Hematopoietic multipotent progenitor cell treated with erythropoietin and hydrocortisone succinate and interleukin-3 and kit ligand, for 6 days (in vitro differentiated cells): ENCODE data around the gene RBBP8NL.

Experiments
- DNase-seq: peaks from one replicate; pipeline ENCODE4 v3.0.0-alpha.2; 2015

RBBP8NL gene

DNA sequence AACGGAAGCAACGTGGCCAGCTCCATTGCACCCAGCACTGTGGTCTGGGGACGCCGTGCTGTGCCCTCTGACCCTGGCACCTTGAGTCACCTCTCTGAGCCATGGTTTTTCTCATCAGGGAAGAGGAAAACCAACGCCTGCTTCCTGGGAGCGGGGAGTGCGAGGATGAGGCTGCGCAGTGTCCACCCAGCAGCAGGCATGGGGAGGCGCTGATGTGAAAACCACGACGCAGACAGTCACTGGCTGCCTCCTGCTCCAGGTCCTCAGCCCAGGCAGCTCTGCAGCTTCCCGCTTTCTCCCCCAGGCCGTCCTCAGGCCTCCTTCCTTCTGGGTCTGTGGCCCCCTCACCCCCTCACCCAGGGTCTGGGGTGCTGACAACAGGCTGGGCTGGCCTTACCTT, 34.5 kb upstream of the RBBP8NL start:
- DNase-seq = no peak

DNA sequence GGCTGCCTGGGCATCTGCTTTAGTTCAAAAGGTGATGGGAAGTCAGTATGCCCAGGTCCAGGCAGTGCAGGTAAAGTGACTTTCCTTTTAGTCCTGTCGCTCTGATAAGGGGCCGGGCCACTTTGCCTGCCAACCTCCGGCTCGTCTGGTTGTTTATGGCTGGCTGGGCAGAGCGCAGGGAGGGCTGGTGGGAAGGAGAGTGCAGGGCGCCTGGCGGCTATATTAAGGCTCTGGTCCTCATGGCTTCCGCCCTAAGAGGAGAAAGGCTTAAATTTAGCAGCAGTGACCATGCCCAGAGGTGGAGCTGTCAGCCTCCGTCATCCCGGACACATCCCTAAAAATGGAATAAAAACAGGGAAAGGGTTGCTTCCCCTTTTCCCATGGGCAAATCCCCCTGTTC, 33.8 kb upstream of the RBBP8NL start:
- DNase-seq = no peak

- DNase-seq = no peak
Measured at GRCh38 chr20:62460678-62461077, 33.3 kb upstream of the RBBP8NL start.

GRCh38 chr20:62459488-62459887, 32.1 kb upstream of the RBBP8NL start:
- no peak for DNase-seq

DNA sequence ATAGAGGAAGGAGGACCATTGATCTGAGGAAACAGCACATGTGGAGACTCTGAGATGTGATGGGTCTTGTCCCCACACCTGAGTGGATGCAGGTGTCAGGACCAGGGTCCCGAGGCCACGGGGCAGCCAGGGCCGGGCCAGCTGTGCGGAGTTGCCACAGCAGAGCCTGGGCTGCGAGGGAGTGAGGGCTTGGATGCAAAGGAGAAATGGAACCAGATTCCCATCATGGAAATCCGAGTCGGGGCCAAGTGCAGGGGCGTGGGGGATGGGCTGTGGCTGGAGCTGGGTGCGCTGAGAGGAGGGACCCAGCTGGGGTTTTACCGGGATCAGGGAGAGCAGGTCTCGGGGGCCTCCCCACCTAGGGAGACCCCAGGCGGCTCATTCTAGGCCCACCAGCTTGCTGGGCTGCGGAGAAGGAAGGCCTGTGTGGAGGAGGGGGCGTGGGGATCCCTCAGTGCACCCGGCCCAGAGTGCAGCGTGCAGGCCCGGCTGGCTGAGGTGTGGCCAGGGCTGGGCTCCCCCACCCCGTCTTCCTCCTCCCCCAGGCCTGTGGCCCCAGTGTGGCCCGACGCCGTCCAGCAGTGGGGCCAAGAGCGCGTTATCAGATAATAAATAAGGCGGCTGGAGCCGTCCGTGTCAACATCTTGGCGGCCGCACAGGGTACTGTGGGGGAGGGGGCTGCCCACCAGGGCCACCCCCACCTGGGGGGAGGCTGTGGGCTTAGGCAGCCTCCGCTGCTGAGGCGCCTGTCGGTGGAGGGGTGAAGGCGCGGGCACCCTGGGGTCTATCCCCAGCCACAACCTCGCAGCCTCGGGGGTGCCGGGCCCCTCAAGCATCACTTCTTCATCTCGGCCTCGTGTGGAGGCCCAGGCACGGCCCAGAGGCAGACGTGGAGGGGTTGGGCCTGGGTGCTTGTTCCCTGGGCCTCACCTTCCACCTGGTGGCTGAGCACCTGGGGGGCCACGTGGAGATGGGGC, 31.2 kb upstream of the RBBP8NL start:
- no peak for DNase-seq

- no peak for DNase-seq
Measured at GRCh38 chr20:62457831-62458230, 30.5 kb upstream of the RBBP8NL start.

DNA sequence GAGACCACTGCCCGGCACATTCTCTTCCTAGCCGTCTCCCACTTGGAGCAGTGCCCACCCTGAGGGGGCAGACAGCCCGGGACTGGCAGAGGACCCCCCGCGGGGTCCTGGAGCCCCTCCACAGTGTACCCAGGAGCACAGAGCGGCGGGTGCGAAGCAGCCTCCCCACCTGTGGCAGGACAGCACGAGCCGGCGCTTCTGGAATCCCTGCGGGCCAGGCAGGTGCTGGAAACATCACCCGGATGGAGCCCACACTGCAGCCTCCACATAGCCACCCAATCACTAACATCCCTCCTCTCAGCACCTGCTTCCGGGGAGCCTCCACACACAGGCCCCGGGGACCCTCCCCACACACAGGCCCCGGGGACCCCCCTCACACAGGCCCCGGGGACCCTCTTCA, 29.8 kb upstream of the RBBP8NL start:
- no peak for DNase-seq

- no peak for DNase-seq
Measured at GRCh38 chr20:62455929-62456328, 28.6 kb upstream of the RBBP8NL start.

GRCh38 chr20:62454904-62455636, 27.7 kb upstream of the RBBP8NL start:
- no peak for DNase-seq

DNA sequence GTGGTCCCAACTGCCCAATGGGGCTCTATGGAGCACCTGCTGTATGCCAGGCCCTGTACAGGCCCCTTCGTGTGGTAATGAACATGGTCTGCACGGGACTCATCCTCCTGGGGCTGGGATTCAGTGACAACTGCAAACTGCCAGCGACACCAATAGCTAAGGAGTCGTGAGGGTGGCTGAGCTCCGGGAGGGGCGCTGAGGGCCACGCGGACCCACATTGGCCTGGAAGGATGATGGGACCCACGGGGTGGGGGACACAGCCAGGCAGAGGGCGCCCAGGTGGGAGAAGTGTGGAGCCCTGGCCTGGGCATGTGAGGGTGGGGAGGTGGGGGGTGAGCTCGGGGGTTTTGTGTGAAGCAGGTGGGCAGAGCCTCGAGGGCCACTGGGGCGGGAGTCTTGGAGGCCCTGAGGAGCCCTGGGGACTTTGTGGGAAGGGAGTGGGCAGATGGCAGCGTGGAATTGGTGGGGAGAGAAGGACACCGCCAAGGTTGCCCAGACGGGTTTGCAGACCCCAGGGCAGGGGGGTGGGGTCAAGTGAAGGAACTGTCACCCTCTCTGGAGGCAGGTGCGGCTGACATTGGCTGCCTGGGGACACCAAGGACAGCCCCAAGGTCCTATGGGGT, 26.0 kb upstream of the RBBP8NL start:
- DNase-seq = no peak

- no peak for DNase-seq
Measured at GRCh38 chr20:62452475-62453095, 25.2 kb upstream of the RBBP8NL start.

GRCh38 chr20:62451970-62452369, 24.6 kb upstream of the RBBP8NL start:
- DNase-seq = no peak

- DNase-seq = no peak
Measured at GRCh38 chr20:62451156-62451767, 23.9 kb upstream of the RBBP8NL start.

- DNase-seq = no peak
Measured at GRCh38 chr20:62449951-62450691, 22.8 kb upstream of the RBBP8NL start.

DNA sequence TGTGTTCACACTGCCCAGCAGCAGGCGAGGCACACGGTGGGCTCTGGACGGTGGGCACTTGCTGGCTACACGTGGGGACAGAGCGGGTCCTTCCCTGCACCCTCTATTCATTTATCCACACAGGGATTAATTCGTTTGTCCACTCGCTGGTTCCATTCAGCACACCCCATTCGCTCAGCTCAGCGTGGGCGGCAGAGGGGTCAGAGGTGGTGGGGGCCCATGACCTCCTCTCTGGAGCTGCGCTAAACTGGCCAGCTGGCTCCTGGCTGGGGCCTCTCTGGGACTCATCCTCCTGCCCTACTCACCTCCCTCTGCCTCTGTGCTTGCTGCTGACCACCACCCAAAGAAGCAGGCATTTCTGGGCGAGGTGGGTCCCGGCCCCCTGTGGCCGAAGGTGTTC, 21.4 kb upstream of the RBBP8NL start:
- DNase-seq = no peak

DNA sequence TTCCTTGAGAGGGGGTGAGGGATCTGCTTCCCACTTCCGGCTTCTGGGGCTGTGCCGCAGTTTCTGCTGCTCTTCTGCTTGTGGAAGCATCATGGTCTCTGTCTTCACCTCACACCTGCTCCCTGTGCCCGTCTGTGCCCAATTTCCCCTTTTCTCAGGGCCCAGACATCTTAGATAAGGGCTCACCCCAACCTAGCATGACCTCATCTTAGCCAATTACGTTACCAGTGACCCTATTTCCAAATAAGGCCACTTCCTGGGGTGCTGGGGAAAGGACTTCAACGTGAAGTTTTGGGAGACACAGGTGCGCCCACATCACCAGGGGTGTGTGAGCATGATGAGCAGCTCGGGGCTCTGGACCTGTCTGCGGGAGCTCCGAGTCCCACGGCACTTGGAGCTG, 20.7 kb upstream of the RBBP8NL start:
- DNase-seq = peak; percentile 56

- no peak for DNase-seq
Measured at GRCh38 chr20:62446888-62447869, 19.8 kb upstream of the RBBP8NL start.

DNA sequence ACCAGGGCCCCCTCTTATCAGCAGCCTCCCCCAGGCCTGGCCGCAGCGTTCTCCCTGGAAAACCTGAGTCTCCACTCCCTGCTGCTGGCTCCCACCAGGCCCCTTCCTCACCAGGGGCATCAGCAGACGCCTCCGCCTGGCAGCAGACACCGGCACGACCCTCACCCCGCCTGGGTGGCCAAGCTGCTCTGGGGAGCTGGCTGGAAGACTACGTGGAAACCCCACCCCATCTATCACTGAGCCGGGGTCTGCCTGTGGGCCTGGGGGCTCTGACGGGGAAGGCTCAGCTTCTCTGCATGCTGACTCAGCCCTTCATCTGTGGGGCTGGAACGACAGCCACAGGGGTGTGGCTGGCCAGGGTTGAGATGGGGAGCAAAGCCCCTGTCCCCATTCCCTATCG, 19.1 kb upstream of the RBBP8NL start:
- no peak for DNase-seq

- no peak for DNase-seq
Measured at GRCh38 chr20:62445553-62446340, 18.4 kb upstream of the RBBP8NL start.

GRCh38 chr20:62444286-62444685, 16.9 kb upstream of the RBBP8NL start:
- no peak for DNase-seq
